RKO (cell line): ENCODE data around the gene CDIPT.
"Not testable (repeated sequence)": the region's sequence is repeated elsewhere in the genome, so short reads cannot be mapped to it uniquely, and the experiment has no call there.

Experiments
- DNase-seq: peaks from one replicate; pipeline ENCODE4 v3.0.0-alpha.2; 2016; ENCODE audit warnings: low spot score

The CDIPT gene

DNA sequence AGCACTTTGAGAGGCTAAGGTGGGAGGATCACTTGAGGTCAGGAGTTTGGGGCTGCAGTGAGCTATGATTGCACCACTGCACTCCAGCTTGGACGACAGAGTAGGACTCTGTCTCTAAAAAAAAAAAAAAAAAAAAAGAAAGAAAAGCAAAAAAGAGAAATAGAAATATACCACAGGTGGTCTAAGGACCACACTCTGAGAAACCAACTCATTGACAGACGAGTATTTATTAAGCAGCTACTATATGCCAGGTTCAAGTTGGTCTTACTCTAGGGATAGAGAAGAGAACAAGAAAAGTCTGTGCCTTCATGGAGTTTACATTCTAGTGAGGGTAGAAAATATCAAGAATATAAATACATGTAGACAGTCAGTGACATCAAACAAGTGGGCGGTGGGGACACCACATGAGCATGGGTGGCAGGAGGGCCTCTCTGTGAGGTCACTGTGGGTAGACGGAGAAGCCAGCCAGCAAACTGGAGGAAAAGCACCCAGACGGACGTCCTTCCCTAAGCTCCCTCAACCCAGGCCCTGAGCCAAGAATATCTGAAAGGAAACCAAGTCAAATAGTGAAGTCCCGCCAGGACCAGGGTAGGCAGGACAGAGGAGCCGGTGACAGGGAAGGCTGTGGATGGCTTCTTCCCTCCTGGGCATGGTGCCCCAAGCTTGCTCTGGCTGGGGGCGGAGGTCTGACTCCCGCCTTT, 4.7 kb downstream of the CDIPT start:
- DNase-seq = no peak

DNA sequence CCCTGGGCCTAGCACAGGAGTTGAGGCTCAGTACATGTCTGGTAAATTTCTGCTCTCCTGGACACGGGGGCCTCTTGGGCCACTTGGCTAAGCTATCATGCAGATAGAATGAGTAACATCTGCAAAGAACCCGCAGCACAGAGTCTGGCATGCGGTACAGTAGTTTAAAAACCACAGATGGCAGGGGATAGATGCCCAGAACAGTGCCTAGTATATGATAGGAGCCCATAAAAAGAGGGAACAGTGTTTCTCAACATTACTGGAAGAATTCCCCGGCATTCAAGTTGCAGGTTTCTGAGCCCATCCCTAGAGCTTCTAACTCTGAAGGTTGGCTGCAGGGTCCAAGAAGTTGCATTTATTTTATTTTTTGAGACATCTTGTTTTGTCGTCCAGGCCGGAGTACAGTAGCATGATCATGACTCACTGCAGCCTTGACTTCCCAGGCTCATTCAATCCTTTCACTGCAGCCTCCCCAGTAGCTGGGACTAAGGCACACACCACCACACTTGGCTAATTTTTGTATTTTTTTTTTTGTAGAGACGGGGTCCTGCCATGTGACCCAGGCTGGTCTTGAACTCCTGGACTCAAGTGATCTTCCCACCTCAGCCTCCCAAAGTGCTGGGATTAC, 5.8 kb downstream of the CDIPT start:
- DNase-seq = no peak

DNA sequence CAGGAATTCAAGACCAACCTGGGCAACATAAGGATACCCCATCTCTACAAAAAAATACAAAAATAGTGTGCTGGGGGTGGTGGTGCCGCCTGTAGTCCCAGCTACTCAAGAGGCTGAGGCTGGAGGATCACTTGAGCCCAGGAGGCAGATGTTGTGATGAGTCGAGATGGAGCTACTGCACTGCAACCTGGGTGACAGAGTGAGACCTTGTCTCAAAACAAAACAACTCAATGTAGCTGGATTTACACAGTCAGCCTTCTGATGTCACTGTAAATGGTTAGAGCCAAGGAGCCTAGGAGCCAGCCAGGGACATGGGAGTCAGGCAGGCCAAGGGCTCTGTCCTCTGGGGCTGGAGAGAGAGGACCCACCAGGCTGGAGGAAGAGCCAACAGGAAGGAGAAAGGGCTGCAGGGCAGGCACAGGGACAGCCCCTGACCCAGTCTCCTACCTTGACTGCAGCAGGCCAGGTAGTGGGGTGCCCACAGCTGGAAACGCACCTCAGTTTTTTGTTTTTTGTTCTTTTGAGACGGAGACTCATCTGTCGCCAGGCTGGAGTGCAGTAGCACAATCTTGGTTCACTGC, 8.4 kb downstream of the CDIPT start:
- DNase-seq = no peak

DNA sequence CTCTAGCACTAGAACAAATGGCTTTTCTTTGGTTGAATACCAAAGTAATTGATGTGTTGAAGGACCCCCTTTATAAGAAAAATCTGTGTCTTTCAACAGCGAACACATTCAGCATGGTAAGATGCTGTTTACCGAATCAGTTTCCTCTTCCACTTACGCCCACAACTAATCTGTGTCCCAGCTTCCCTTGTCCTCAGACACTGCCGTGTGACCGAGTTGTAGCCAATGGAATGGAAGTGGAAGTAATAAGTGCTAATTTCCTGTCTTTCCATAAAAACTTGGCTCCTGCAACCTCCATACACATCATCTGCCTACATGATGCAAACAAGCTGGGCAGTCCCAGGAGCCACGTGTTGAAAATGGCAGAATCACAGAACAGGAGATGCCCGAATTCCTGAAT, 10.4 kb downstream of the CDIPT start:
- peak; percentile 13 for DNase-seq

DNA sequence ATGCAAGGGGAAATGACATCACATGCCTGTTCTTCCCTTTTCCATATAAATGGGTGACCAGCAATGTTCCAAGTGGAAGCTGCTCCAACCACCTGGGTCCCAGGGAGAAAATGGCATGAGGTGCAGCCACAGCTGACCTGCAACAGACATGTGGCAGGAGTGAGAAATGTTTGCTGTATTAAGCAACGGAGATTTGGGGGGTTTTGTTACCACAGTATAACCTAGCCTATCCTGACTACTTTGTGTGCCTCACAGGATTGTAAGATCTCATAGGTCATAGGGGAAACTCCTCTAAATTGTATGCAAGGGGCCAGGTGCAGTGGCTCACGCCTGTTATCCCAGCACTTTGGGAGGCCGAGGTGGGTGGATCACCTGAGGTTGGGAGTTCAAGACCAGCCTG, 12.0 kb downstream of the CDIPT start:
- DNase-seq = no peak

DNA sequence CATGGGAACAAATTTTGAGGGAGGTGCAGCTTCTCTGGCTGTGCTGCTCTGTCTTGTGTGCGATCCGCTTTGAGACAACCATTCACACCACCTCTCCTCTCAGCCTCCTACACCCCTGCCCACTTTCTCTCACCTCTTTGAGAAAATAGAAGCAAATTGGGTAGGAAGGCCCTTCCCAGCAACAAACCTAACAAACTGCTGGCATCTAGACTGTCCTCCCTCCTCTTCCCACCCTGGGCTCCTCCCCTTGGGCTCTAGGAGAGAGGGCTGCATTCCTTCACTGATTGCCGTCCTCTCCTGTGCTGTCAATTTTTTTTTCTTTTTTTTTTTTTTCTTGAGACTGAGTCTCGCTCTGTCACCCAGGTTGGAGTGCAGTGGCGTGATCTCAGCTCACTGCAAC, 13.5 kb downstream of the CDIPT start:
- DNase-seq = no peak

DNA sequence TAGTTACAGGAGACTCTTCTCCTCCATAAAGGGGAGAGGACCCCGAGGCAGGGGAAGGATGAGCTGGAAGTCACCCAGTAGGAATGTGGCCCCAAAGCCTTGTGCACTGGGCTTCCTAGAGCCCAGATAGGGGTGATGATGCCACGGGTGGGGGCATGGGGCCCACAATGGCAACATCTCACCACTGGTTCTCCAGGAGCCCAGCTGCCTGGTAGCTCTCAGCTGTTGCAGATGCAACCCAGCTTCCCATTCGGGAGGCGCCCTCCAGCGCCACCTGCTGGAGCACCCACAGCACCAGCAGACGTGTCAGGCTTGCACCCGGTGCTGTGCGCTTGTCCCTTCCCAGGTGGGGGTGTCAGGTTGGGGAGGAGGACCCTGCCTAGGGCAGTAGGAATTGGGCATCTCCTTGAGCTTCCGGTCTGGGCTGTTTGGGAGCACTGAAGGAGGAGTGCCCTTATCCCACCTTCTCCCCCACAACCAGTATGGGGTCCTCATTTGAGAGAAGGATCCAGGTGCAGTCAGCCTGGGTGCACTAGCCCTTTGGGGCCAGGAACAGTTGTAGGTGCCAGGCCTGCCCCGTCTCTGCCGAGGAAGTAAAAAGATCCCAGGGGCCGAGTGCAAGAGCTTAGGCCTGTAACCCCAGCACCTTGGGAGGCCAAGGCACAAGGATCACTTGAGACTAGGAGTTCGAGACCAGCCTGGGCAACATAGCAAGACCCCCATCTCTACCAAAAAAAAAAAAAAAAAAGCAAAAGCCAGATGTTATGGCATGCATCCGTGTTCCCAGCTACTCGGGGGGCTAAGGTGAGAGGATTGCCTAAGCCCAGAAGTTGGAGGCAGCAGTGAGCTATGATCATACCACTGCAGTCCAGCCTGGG, 14.4 kb downstream of the CDIPT start:
- DNase-seq = peak; percentile 9

DNA sequence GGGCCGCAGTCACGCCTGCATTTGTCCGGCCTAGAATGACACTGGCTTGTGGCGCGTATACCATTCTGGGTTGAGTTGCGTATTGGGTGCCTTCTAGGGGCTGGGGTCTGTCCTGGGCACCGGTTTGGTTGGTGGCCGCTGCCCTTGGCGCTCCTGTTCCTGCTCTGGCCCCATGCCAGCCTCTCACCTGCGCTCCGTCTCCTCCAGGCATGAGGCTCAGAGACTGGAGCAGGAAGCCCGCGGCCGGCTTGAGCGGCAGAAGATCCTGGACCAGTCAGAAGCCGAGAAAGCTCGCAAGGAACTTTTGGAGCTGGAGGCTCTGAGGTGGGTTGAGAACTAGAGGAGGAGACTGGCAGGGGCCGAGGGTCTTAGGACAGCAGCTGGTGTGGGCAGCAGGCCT, 17.4 kb downstream of the CDIPT start:
- no peak for DNase-seq

DNA sequence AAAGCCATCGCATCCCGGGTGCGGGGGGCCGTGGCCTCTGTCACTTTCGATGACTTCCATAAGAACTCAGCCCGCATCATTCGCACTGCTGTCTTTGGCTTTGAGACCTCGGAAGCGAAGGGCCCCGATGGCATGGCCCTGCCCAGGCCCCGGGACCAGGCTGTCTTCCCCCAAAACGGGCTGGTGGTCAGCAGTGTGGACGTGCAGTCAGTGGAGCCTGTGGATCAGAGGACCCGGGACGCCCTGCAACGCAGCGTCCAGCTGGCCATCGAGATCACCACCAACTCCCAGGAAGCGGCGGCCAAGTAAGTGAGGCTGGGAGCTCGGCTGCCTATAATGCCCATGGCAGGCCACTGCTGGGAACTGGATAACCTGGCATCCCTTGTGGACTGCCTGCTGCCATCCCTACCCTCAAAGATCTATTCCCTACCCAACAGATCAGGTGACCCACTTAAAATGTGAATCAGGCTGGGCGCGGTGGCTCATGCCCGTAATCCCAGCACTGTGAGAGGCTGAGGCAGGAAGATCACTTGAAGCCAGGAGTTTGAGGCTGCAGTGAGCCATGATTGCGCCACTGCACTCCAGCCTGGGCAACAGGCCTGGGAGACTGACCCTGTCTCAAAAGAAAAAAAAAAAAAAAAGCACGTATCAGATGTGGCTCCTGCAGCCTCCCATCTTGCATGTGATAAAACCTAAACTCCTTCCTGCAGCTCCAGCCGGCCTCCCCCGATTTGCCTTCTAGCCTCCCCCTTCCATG, 18.3 kb downstream of the CDIPT start:
- DNase-seq = no peak

DNA sequence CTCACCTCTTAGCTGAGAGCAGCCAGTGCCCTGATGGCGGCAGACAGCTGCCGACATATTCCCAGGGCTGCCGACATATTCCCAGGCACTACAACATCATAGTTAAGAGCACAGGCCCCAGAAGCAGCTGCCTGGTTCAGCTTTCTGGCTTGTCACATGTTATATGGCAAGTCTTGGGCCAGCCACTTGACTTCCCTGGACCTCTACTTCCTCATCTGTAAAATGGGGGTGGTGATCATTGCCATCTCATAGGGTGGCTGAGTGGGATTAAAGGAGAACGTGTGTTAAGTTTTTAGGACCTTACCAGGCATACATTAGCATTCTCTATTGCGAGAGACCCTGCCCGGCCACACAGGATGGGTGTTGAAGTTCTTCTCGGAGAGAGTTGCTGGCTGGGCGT, 19.1 kb downstream of the CDIPT start:
- no peak for DNase-seq

DNA sequence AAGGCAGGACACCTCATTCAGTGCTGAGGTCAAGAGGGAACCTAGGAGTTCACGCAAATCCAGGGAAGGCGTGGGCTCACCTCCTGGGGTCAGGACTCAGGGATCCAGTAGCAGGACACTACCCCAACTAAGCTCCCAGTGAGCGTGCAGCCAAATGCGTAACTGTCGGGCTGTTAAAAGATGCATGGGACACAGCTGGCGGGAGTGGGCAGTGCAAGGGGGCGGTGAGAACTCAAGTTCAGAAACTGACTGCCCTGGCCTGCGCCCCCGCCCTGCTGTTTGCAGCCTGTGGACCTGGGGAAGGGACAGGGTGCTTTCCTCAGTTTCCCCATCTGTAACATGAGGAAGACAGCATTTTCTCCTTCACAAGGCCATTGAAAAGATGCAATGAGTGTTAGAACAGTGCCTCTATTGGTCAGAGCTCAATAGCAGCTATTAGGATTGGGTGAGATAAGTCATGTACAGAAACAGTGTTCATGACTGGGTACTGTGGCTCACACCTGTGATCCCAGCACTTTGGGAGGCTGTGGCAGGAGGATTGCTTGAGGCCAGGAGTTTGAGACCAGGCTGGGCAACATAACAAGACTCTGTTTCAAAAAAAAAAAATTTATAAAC, 20.2 kb downstream of the CDIPT start:
- peak; percentile 51 for DNase-seq

DNA sequence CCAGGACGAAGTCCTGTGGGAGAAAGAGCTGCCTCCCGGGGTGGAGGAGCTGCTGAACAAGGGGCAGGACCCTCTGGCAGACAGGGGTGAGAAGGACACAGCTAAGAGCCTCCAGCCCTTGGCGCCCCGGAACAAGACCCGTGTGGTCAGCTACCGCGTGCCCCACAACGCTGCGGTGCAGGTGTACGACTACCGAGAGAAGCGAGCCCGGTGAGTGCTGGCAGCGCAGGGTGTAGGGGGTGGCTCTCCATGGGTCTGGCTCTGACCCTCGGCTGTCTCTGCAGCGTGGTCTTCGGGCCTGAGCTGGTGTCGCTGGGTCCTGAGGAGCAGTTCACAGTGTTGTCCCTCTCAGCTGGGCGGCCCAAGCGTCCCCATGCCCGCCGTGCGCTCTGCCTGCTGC, 21.4 kb downstream of the CDIPT start:
- DNase-seq = no peak

DNA sequence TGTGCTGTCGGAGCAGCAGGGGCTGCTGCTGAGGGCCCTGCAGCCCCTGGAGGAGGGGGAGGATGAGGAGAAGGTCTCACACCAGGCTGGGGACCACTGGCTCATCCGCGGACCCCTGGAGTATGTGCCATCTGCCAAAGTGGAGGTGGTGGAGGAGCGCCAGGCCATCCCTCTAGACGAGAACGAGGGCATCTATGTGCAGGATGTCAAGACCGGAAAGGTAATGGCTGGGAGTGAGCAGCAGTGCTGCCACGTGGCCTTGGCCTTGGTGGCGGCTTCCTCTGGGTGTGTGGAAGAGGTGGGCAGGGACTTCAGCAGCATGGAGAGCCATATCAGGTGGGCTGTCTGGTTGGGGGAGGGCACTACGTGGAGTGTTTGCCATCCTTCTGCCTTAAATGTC, 22.8 kb downstream of the CDIPT start:
- no peak for DNase-seq

DNA sequence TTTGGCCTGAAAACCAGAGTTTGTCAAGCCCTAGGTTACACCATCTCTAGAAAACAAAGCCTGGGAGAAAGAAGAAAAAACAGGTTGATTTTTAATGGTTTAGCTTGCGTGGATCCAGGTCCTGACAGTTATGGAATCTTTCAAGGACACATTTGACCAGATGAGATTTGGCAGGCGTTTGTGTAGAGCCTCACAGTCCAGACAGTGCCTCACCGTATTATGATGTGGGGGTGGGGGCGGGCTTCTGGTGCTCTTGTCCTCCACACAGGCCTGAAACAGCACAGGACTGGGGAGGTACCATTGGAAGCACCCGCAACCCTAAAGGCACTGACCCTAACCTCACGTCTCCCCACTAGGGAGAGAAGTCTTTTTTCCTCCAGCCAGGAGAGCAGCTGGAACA, 23.2 kb downstream of the CDIPT start:
- DNase-seq = no peak

DNA sequence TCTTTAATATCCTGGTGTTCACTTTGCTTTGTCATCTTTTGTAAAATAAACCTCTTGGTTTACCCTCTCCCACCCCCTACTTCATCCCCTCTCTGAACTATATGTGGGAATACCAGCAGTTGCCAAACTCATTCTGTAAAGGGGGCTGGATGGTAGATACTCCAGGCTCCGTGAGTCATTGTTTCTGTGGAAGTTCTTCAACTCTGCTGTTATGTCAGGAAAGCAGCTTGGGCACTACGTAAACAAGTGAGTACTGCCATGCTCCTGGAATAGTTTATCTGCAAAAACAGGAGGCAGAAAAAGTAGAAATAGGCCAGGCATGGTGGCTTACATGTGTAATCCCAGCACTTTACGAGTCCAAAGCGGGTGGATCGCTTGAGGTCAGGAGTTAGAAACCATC, 25.2 kb downstream of the CDIPT start:
- no peak for DNase-seq

DNA sequence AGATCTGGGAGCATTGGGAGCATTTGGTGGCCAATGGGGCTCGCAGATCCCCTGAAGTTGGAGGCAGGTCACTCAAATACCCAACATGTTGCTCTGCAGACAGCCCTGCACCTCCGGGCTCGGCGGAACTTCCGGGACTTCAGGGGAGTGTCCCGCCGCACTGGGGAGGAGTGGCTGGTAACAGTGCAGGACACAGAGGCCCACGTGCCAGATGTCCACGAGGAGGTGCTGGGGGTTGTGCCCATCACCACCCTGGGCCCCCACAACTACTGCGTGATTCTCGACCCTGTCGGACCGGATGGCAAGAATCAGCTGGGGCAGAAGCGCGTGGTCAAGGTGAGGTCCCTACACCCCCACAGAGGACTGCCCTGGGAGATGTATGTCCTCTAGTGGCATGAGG, 26.4 kb downstream of the CDIPT start:
- no peak for DNase-seq

DNA sequence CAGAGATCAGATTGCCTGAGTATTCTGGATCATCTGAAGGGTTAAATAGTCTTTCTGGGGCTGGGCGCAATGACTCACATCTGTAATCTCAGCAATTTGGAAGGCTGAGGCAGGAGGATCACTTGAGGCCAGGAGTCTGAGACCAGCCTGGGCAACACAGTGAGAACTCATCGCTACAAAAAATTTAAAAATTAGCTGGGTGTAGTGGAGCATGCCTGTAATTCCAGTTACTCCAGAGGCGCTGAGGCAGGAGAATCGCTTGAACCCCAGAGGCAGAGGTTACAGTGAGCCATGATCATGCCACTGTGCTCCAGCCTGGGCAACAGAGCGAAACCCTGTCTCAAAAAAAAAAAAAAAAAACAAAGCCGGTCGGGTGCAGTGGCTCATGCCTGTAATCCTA, 27.1 kb downstream of the CDIPT start:
- DNase-seq = no peak

DNA sequence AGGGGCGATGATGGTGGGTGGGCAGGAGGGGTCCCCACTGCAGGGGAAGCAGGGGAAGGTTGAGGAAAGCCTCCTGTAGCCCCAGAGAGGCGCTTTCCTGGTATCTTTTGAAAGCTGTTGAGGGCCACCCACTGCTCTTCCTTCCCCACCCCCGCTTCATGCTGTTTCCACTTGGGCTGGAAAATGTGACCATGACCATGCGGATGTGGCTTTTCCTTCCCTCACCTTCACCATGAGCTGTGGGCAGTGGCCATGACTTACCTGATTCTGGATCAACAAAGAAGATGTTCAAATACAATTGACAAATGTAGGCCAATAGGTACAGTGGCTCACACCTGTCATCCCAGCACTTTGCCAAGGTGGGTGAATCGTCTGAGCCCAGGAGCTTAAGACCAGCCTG, 28.9 kb downstream of the CDIPT start:
- no peak for DNase-seq

DNA sequence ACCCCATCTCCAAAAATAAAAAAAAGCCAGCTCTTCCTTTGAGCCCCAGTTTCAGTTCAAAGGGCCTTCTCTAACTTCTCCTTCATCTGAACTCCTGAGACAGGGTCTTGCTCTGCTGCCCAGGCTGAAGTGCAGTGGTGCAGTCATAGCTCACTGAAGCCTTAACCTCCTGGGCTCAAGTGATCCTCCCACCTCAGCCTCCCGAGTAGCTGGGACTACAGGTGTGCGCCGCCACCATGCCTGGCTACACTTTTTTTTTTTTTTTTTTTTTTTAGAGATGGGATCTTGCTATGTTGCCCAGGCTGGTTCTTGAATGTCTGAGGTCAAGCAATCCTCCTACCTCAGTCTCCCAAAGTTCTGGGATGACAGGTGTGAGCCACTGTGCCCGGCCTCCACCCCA, 29.8 kb downstream of the CDIPT start:
- not testable (repeated sequence) for DNase-seq

DNA sequence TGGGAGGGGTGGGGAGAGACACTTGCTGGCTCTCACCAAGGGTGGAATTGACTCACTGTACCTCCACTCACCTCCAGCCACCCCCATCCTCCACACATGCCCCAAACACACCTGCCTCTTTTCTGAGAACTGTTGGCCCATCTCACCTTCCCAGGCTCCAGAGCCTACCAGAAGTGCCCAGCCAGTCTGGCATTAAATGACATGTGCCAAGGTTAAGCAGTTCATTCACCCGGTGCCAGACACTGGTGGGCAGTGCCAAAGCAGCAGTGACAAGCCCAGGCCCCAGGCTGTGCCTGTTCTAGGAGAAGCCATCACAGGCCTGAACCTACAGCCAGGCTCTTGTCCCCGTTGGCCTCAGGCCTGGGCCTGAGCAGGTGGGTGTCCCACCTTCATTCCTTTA, 31.5 kb downstream of the CDIPT start:
- no peak for DNase-seq

DNA sequence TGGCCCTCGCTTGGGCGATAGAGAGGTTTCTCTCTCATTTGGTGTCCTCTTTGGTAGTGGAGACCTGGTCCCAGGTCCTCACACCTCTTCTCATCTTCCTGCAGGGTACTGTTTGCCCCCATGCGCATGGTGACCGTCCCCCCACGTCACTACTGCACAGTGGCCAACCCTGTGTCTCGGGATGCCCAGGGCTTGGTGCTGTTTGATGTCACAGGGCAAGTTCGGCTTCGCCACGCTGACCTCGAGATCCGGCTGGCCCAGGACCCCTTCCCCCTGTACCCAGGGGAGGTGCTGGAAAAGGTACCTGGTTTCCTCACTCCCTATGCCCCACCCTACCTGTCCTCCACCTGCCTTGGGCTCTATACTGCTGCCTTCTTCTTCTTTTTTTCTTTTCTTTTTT, 32.3 kb downstream of the CDIPT start:
- DNase-seq = no peak

DNA sequence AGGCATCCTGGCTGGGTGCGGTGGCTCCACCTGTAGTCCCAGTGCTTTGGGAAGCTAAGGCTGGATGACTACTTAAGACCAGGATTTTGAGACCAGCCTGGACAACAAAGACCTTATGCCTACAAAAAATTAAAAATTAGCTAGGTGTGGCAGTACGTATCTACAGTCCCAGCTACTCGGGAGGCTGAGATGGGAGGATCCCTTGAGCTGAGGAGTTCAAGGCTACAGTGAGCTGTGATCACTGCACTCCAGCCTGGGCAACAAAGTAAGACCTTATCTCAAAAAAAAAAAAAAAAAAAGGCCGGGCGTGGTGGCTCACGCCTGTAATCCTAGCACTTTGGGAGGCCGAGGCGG, 36.7 kb downstream of the CDIPT start:
- no peak for DNase-seq
